HCT116 (cell line): Measurements from ENCODE around the gene RGL3. TPM values are rescaled to one million over a fixed set of nuclear protein-coding genes. Genes with fewer than 3 reads are reported as not detected.
A peak's percentile ranks its signal among the peaks of the same experiment; 100 is the strongest.

Experiments
- ATAC-seq: fragments of 200-7000 bp; cut with Tn5 transposase; 2 replicates; pipeline ENCODE4 v1.9.1; 2020; ENCODE audit warnings: mild to moderate bottlenecking, moderate library complexity
- BruUV-seq: library from RNA; stranded (reverse); fragments of 400-500 nt; replicated peaks from 2 replicates; lab custom pipeline; 2021; lab: Mats Ljungman, UMichigan
- CTCF ChIA-PET: fragments of 300-600 bp; sonication (Branson Sonifier 250); formaldehyde crosslinking; loops from one replicate; lab custom pipeline; 2021; ENCODE audit warnings: antibody characterized with exemption; lab: Charles Lee
- POLR2A ChIA-PET: fragments of 300-600, 350-600 bp; sonication (Branson Sonifier 250); formaldehyde crosslinking; loops from one replicate; lab custom pipeline; 2021; ENCODE audit warnings: antibody characterized with exemption; lab: Charles Lee
- RAD21 ChIA-PET, 2 experiments: fragments of 300-600 bp; sonication (Branson Sonifier 250); formaldehyde crosslinking; loops; one replicate each; lab custom pipeline; 2023; ENCODE audit warnings: low total read pairs in 2 of 2; ENCODE audit not compliant: uncharacterized antibody in 2 of 2, unreplicated experiment in 2 of 2, low non-redundant PET in 1 of 2; lab: Charles Lee
- DNase-seq: peaks from one replicate; pipeline ENCODE4 v3.0.0-alpha.2; 2010; ENCODE audit warnings: low read depth, low spot score
- H2AFZ ChIP-seq: fragments of 200-600 bp; shearing (Covaris generic), sonication (generic); 2 replicates; pipeline ENCODE4 v1.6.1; 2017; ENCODE audit warnings: low read depth, mixed run types, mixed read lengths, antibody characterized with exemption, low read length; ENCODE audit not compliant: poor library complexity, severe bottlenecking
- H3K27ac ChIP-seq: 2 replicates; pipeline ENCODE4 v1.5.1; 2012; ENCODE audit warnings: low read depth, low read length
- H3K27me3 ChIP-seq: fragments of 200-600 bp; sonication (generic); 2 replicates; pipeline ENCODE4 v1.6.1; 2016; ENCODE audit warnings: mixed run types, low read length, mixed read lengths; ENCODE audit not compliant: insufficient read depth
- H3K36me3 ChIP-seq, 2 experiments: fragments of 200-500 bp in 1 of 2; fragments of 200-600 bp in 1 of 2; sonication (Bioruptor generic) in 1 of 2; sonication (generic) in 1 of 2; 2 replicates each; pipeline versions ENCODE4 v1.5.1 to v1.6.1; 2014 to 2016; ENCODE audit warnings: low read length in 2 of 2, inconsistent platforms in 1 of 2, mixed read lengths in 1 of 2, mixed run types in 1 of 2; ENCODE audit not compliant: insufficient read depth in 2 of 2, control insufficient read depth in 1 of 2
- H3K4me1 ChIP-seq, 2 experiments: fragments of 200-600 bp in 1 of 2; sonication (generic) in 1 of 2; 2 replicates each; pipeline versions ENCODE4 v1.5.1 to v1.6.1; 2012 to 2017; ENCODE audit warnings: low read length in 2 of 2, inconsistent platforms in 1 of 2, mild to moderate bottlenecking in 1 of 2, mixed read lengths in 1 of 2, mixed run types in 1 of 2, moderate library complexity in 1 of 2; ENCODE audit not compliant: insufficient read depth in 2 of 2, control insufficient read depth in 1 of 2
- H3K4me2 ChIP-seq: fragments of 200-600 bp; sonication (generic); 2 replicates; pipeline ENCODE4 v1.6.1; 2017; ENCODE audit warnings: mixed run types, low read length, mixed read lengths
- H3K4me3 ChIP-seq, 2 experiments: fragments of 200-600 bp in 1 of 2; sonication (generic) in 1 of 2; replicated peaks in 1 of 2; 2 replicates each; pipeline ENCODE4 v1.5.1; 2011 to 2016; ENCODE audit warnings: low read length in 2 of 2, control low read depth in 1 of 2, low read depth in 1 of 2, mild to moderate bottlenecking in 1 of 2, mixed read lengths in 1 of 2, mixed run types in 1 of 2
- H3K79me2 ChIP-seq: fragments of 200-600 bp; sonication (generic); 2 replicates; pipeline ENCODE4 v1.6.1; 2017; ENCODE audit warnings: mild to moderate bottlenecking, mixed run types, low read length, moderate library complexity, mixed read lengths; ENCODE audit not compliant: insufficient read depth
- H3K9ac ChIP-seq: fragments of 200-600 bp; sonication (generic); 2 replicates; pipeline ENCODE4 v1.6.1; 2016; ENCODE audit warnings: low read length, mixed read lengths
- H3K9me2 ChIP-seq: fragments of 200-600 bp; sonication (generic), shearing (Covaris generic); 2 replicates; pipeline ENCODE4 v1.6.1; 2017; ENCODE audit warnings: mixed run types, mild to moderate bottlenecking, moderate library complexity; ENCODE audit not compliant: insufficient read depth
- H3K9me3 ChIP-seq, 2 experiments: fragments of 200-500 bp in 1 of 2; fragments of 200-600 bp in 1 of 2; sonication (Bioruptor generic) in 1 of 2; sonication (generic) in 1 of 2; 2 replicates each; pipeline ENCODE4 v1.6.1; 2014 to 2017; ENCODE audit warnings: low read length in 2 of 2, mixed read lengths in 2 of 2, inconsistent platforms in 1 of 2, low read depth in 1 of 2, mild to moderate bottlenecking in 1 of 2, mixed run types in 1 of 2, moderate library complexity in 1 of 2; ENCODE audit not compliant: control insufficient read depth in 1 of 2, insufficient read depth in 1 of 2
- H4K20me1 ChIP-seq: fragments of 200-600 bp; sonication (generic), shearing (Covaris generic); 2 replicates; pipeline ENCODE4 v1.6.1; 2017; ENCODE audit warnings: mixed run types, mild to moderate bottlenecking, moderate library complexity; ENCODE audit not compliant: insufficient read depth
- CEBPB ChIP-seq: IDR thresholded peaks from 2 replicates; pipeline ENCODE4 v1.6.1; 2012; ENCODE audit warnings: low read depth
- CTCF ChIP-seq, 3 experiments: fragments of 200-600 bp in 1 of 3; sonication (generic) in 1 of 3; IDR thresholded peaks in 2 of 3; conservative IDR thresholded peaks in 1 of 3; 2 replicates each; pipeline ENCODE4 v1.5.1; 2012 to 2017; ENCODE audit warnings: low read depth in 2 of 3, low read length in 2 of 3, antibody characterized with exemption in 1 of 3, borderline replicate concordance in 1 of 3, control low read depth in 1 of 3, mild to moderate bottlenecking in 1 of 3, mixed read lengths in 1 of 3, mixed run types in 1 of 3, moderate library complexity in 1 of 3; ENCODE audit not compliant: insufficient read depth in 1 of 3
- EGR1 ChIP-seq: IDR thresholded peaks from 2 replicates; pipeline ENCODE4 v1.6.1; 2012; ENCODE audit warnings: low read depth
- ELF1 ChIP-seq: IDR thresholded peaks from 2 replicates; pipeline ENCODE4 v1.6.1; 2012; ENCODE audit warnings: low read depth, borderline replicate concordance
- JUND ChIP-seq: IDR thresholded peaks from 2 replicates; pipeline ENCODE4 v1.6.1; 2012
- MAX ChIP-seq: IDR thresholded peaks from 2 replicates; pipeline ENCODE4 v1.6.1; 2012
- POLR2A ChIP-seq: IDR thresholded peaks from 2 replicates; pipeline ENCODE4 v1.7.0; 2011; ENCODE audit warnings: borderline replicate concordance; ENCODE audit not compliant: insufficient read depth, insufficient read length; ENCODE audit errors: extremely low read depth
- POLR2AphosphoS5 ChIP-seq: IDR thresholded peaks from 2 replicates; pipeline ENCODE4 v1.6.1; 2011; ENCODE audit warnings: mild to moderate bottlenecking, low read depth, low read length, moderate library complexity
- SP1 ChIP-seq: IDR thresholded peaks from 2 replicates; pipeline ENCODE4 v1.6.1; 2012; ENCODE audit warnings: low read depth
- SRF ChIP-seq: IDR thresholded peaks from 2 replicates; pipeline ENCODE4 v1.6.1; 2012; ENCODE audit warnings: low read depth
- TCF7L2 ChIP-seq: IDR thresholded peaks from 2 replicates; pipeline ENCODE4 v1.7.0; 2011; ENCODE audit warnings: borderline replicate concordance, inconsistent platforms; ENCODE audit not compliant: insufficient read depth, insufficient read length; ENCODE audit errors: extremely low read depth
- YY1 ChIP-seq: IDR thresholded peaks from 2 replicates; pipeline ENCODE4 v1.6.1; 2011; ENCODE audit warnings: low read length, low read depth, moderate library complexity, mild to moderate bottlenecking; ENCODE audit not compliant: insufficient replicate concordance; ENCODE audit errors: extremely low read depth
- intact Hi-C: fragments of 100-400 bp; cut with micrococcal nuclease; formaldehyde crosslinking; loops from 2 replicates; pipeline ENCODE4 v1.10.0; 2022
- total RNA-seq: library from RNA; stranded (reverse); gene quantifications from one replicate; pipeline ENCODE4 v1.2.1, GENCODE V29; 2021; ENCODE audit not compliant: unreplicated experiment

The RGL3 gene
- total RNA-seq, 1 experiment from 2014 or later = 99.2 TPM

GRCh38 chr19:11435057-11435832, 16.1 kb upstream of the RGL3 start, which contains the start of the genes ODAD3 and PRKCSH:
TSS of gene ODAD3 (minus strand) at chr19:11435121. CDS start at chr19:11435016, 105 bp downstream.
TSS of gene PRKCSH (plus strand) at chr19:11435635. CDS start at chr19:11436118, 483 bp downstream.
- Histone ChIP-seq H4K20me1 (no peaks in the 10 kb centered on the region), H3K9me3 (no peaks in the 10 kb centered on the region), H3K4me1 (peaks cover 11 to 17% of the 10 kb centered on the region in 2 experiments), H3K4me2 (peak within 1 kb of the TSS; percentile 98), H3K9ac (peak within 1 kb of the TSS; percentile 98), H3K9me2 (no peaks in the 10 kb centered on the region), H3K4me3 (peak within 1 kb of the TSS; percentile 70 to 98), H3K79me2 (peaks cover 30% of the 10 kb centered on the region), H2AFZ (peak within 1 kb of the TSS; percentile 86), H3K27ac (peak within 1 kb of the TSS; percentile 70), H3K27me3 (no peaks in the 10 kb centered on the region), H3K36me3 (peaks cover 15 to 16% of the 10 kb centered on the region in 2 experiments; a peak in 3 of 4 replicates)
- ChIA-PET RAD21 (interaction anchor here (0.6 to 1.4 kb wide), 3 partner anchors 52 to 54 kb away, joined by 3 read pairs; no protein-coding TSS in a partner anchor), CTCF (interaction anchor here (0.6 to 1.6 kb wide), 17 partner anchors 9 to 185 kb away, joined by 3 to 48 read pairs (median 5); partner anchors contain the start of genes ELOF1, EPOR, RGL3 and SWSAP1), POLR2A (interaction anchor here (0.6 to 1.4 kb wide), 5 partner anchors 15 to 60 kb away, joined by 3 to 9 read pairs (median 6); partner anchors contain the start of genes EPOR and RGL3)
- ATAC-seq = peak; percentile 91
- BruUV-seq = no TSS peak
- intact Hi-C loops = loop anchor here (1.0 to 5.0 kb wide), 2 partner anchors 54 to 143 kb away; no protein-coding TSS in a partner anchor
- peak; percentile 99 for DNase-seq
- peak; percentile 30 to 82 (median 79); a peak in 4 of 6 replicates for TF ChIP-seq CTCF (IDR thresholded peaks at IDR 0.05 in 2 of 3, conservative IDR thresholded peaks at IDR 0.05 in 1 of 3; ENCODE audit: borderline replicate concordance in 1 of 3, insufficient read depth in 1 of 3, low read depth in 2 of 3, low read length in 2 of 3)
- TF ChIP-seq SP1 = peak; percentile 86
- TF ChIP-seq SRF = no peak
- no peak for TF ChIP-seq JUND
- peak; percentile 84 for TF ChIP-seq POLR2AphosphoS5
- peak; percentile 99 for TF ChIP-seq EGR1
- TF ChIP-seq CEBPB = no peak
- TF ChIP-seq YY1 = peak; percentile 100
- TF ChIP-seq MAX = peak; percentile 55; the same call in 1 of the 2 replicates
- no peak; the same call in 1 of the 2 replicates for TF ChIP-seq ELF1
- peak; percentile 59 for TF ChIP-seq POLR2A
- TF ChIP-seq TCF7L2 = peak; percentile 22
